GM23338 (cell line): Measurements from ENCODE around the gene SRGAP3. TPM values are rescaled to one million over a fixed set of nuclear protein-coding genes. Genes with fewer than 3 reads are reported as not detected.

Source experiments
- ATAC-seq: fragments of 200-7000 bp; cut with Tn5 transposase; 3 replicates; pipeline ENCODE4 v1.9.1; 2020
- DNase-seq: peaks from one replicate; pipeline ENCODE4 v3.0.0-alpha.2; 2015; ENCODE audit warnings: low spot score
- H2AFZ ChIP-seq: fragments of 200-600 bp; sonication (generic); 2 replicates; pipeline ENCODE4 v1.8.0; 2016; ENCODE audit warnings: antibody characterized with exemption, mild to moderate bottlenecking, moderate library complexity
- H3F3A ChIP-seq: fragments of 200-600 bp; sonication (generic); replicated peaks from 2 replicates; pipeline ENCODE4 v1.8.0; 2017; ENCODE audit warnings: antibody characterized with exemption, mixed run types, low read depth
- H3K27ac ChIP-seq: fragments of 200-600 bp; sonication (generic); 2 replicates; pipeline ENCODE4 v1.6.1; 2016; ENCODE audit warnings: low read depth
- H3K27me3 ChIP-seq: fragments of 200-600 bp; sonication (generic); 2 replicates; pipeline ENCODE4 v1.8.0; 2016; ENCODE audit warnings: mild to moderate bottlenecking, mixed run types, moderate library complexity; ENCODE audit not compliant: insufficient read depth
- H3K36me3 ChIP-seq: fragments of 200-600 bp; sonication (generic); 2 replicates; pipeline ENCODE4 v1.8.0; 2016; ENCODE audit warnings: mild to moderate bottlenecking; ENCODE audit not compliant: insufficient read depth
- H3K4me1 ChIP-seq: fragments of 200-600 bp; sonication (generic); 2 replicates; pipeline ENCODE4 v1.8.0; 2016; ENCODE audit warnings: mild to moderate bottlenecking, moderate library complexity; ENCODE audit not compliant: insufficient read depth
- H3K4me2 ChIP-seq: fragments of 200-600 bp; sonication (generic); 2 replicates; pipeline ENCODE4 v1.7.1; 2017; ENCODE audit warnings: mixed run types
- H3K4me3 ChIP-seq: fragments of 200-600 bp; sonication (generic); 2 replicates; pipeline ENCODE4 v1.6.1; 2016; ENCODE audit warnings: mixed run types
- H3K79me2 ChIP-seq: fragments of 200-600 bp; sonication (generic); replicated peaks from 2 replicates; pipeline ENCODE4 v1.8.0; 2017; ENCODE audit warnings: mild to moderate bottlenecking; ENCODE audit not compliant: insufficient read depth
- H3K9me2 ChIP-seq: fragments of 200-600 bp; sonication (generic); 2 replicates; pipeline ENCODE4 v1.8.0; 2017; ENCODE audit not compliant: insufficient read depth
- H4K20me1 ChIP-seq: fragments of 200-600 bp; sonication (generic); replicated peaks from 2 replicates; pipeline ENCODE4 v1.8.0; 2017; ENCODE audit warnings: mild to moderate bottlenecking; ENCODE audit not compliant: insufficient read depth
- H3K27ac Mint-ChIP-seq: 2 replicates; pipeline ENCODE4 v1.8.0; 2020; ENCODE audit warnings: inconsistent platforms, mild to moderate bottlenecking, moderate library complexity, mixed read lengths
- H3K27me3 Mint-ChIP-seq: 3 replicates; pipeline ENCODE4 v1.8.0; 2022; ENCODE audit warnings: low read depth, mild to moderate bottlenecking, moderate library complexity, mixed read lengths, inconsistent platforms; ENCODE audit not compliant: insufficient read depth, poor library complexity
- H3K36me3 Mint-ChIP-seq: 3 replicates; pipeline ENCODE4 v1.8.0; 2021; ENCODE audit warnings: low read depth, mild to moderate bottlenecking, inconsistent platforms, moderate library complexity, mixed read lengths
- H3K4me1 Mint-ChIP-seq: 3 replicates; pipeline ENCODE4 v1.8.0; 2020; ENCODE audit warnings: mild to moderate bottlenecking, inconsistent platforms, mixed read lengths
- H3K4me3 Mint-ChIP-seq: 3 replicates; pipeline ENCODE4 v1.8.0; 2021; ENCODE audit warnings: moderate library complexity, mild to moderate bottlenecking, inconsistent platforms, mixed read lengths
- H3K9me3 Mint-ChIP-seq: 3 replicates; pipeline ENCODE4 v1.8.0; 2020; ENCODE audit warnings: moderate library complexity, mild to moderate bottlenecking, inconsistent platforms, mixed read lengths
- CREB1 ChIP-seq: fragments of 250-450 bp; sonication (Bioruptor Pico); IDR thresholded peaks from 2 replicates; pipeline ENCODE4 v1.5.0; 2020; ENCODE audit warnings: low read depth, mild to moderate bottlenecking, moderate library complexity
- EZH2 ChIP-seq: fragments of 200-600 bp; sonication (generic); IDR thresholded peaks from one replicate; pipeline ENCODE4 v1.8.0; 2017; ENCODE audit warnings: antibody characterized with exemption, mild to moderate bottlenecking, low read depth; ENCODE audit not compliant: unreplicated experiment
- EZH2phosphoT487 ChIP-seq: fragments of 200-600 bp; sonication (generic); IDR thresholded peaks from one replicate; pipeline ENCODE4 v1.8.1; 2018; ENCODE audit warnings: antibody characterized with exemption; ENCODE audit not compliant: unreplicated experiment
- NANOG ChIP-seq: IDR thresholded peaks from 2 replicates; pipeline ENCODE4 v1.6.1; 2016; ENCODE audit warnings: antibody characterized with exemption, borderline replicate concordance
- POLR2AphosphoS5 ChIP-seq: IDR thresholded peaks from 2 replicates; pipeline ENCODE4 v1.6.1; 2016; ENCODE audit warnings: antibody characterized with exemption, low read depth
- REST ChIP-seq: IDR thresholded peaks from one replicate; pipeline ENCODE4 v1.6.1; 2018; ENCODE audit warnings: antibody characterized with exemption; ENCODE audit not compliant: unreplicated experiment
- STAT1 ChIP-seq: IDR thresholded peaks from one replicate; pipeline ENCODE4 v1.6.1; 2016; ENCODE audit warnings: antibody characterized with exemption; ENCODE audit not compliant: unreplicated experiment
- ZNF331 ChIP-seq: fragments of 250-450 bp; sonication (Bioruptor Pico); IDR thresholded peaks from 2 replicates; pipeline ENCODE4 v1.5.0; 2020; ENCODE audit warnings: low read depth, mild to moderate bottlenecking, moderate library complexity
- ZNF462 ChIP-seq: fragments of 250-450 bp; sonication (Bioruptor Pico); IDR thresholded peaks from 2 replicates; pipeline ENCODE4 v1.5.0; 2020; ENCODE audit warnings: mild to moderate bottlenecking, moderate library complexity
- polyA plus RNA-seq: library from polyadenylated mRNA; unstranded; fragments of >200 nt; fragmentation: Nextera tagmentation; extraction: Ambion mirVana; gene quantifications from 2 replicates; pipeline ENCODE4 v1.2.1, GENCODE V29; 2016
- total RNA-seq: library from RNA; depleted of rRNA; stranded (reverse); fragments of >200 nt; shearing (Covaris generic); gene quantifications from 2 replicates; pipeline ENCODE4 v1.2.3, GENCODE V29; 2014

Gene SRGAP3
- total and polyA plus RNA-seq, 2 experiments from 2014 or later, result 6.4 to 9.4 TPM

GRCh38 chr3:9130345-9131305, 118.8 kb downstream of the SRGAP3 start:
- no peak overlapping the region for H3K4me2 ChIP-seq
- H3K27ac ChIP-seq, result no peak overlapping the region
- Mint-ChIP-seq H3K27ac (no peak overlapping the region), H3K9me3 (no peaks in the 10 kb centered on the region), H3K36me3 (no peaks in the 10 kb centered on the region), H3K4me1 (peaks cover 10% of the 10 kb centered on the region), H3K4me3 (no peak overlapping the region), H3K27me3 (peaks cover 5% of the 10 kb centered on the region)
- ATAC-seq (no peak), DNase-seq (no peak)
- no peak for TF ChIP-seq EZH2
- no peaks in the 10 kb centered on the region for H3K9me2 ChIP-seq
- H3K27me3 ChIP-seq, result 0 out of 2 replicates have a peak, but pooled peaks cover 3% of the 10 kb centered on the region
- 0 out of 2 replicates have a peak, but pooled peaks cover 2% of the 10 kb centered on the region for H3F3A ChIP-seq
- no peaks in the 10 kb centered on the region for H4K20me1 ChIP-seq
- H3K36me3 ChIP-seq, result no peaks in the 10 kb centered on the region
- no peaks in the 10 kb centered on the region for H3K79me2 ChIP-seq
- H2AFZ ChIP-seq, result no peak overlapping the region
- no peak overlapping the region for H3K4me3 ChIP-seq
- no peaks in the 10 kb centered on the region for H3K4me1 ChIP-seq

GRCh38 chr3:9129365-9129764, 120.1 kb downstream of the SRGAP3 start:
- Histone ChIP-seq H3K4me3 (no peak overlapping the region), H3F3A (0 out of 2 replicates have a peak, but pooled peaks cover 2% of the 10 kb centered on the region), H4K20me1 (no peaks in the 10 kb centered on the region), H2AFZ (no peak overlapping the region), H3K36me3 (no peaks in the 10 kb centered on the region), H3K27me3 (no peaks in the 10 kb centered on the region), H3K27ac (no peak overlapping the region), H3K9me2 (no peaks in the 10 kb centered on the region), H3K79me2 (no peaks in the 10 kb centered on the region), H3K4me2 (no peak overlapping the region), H3K4me1 (peaks cover 9% of the 10 kb centered on the region)
- no peak for ATAC-seq
- no peak for DNase-seq
- no peak overlapping the region for H3K27ac Mint-ChIP-seq
- peaks cover 19% of the 10 kb centered on the region for H3K4me1 Mint-ChIP-seq
- no peak overlapping the region for H3K4me3 Mint-ChIP-seq
- peaks cover 2% of the 10 kb centered on the region for H3K27me3 Mint-ChIP-seq
- H3K9me3 Mint-ChIP-seq, result no peaks in the 10 kb centered on the region
- no peaks in the 10 kb centered on the region for H3K36me3 Mint-ChIP-seq
- TF ChIP-seq ZNF331 (CRISPR knock-in tag) (no peak), EZH2 (no peak), STAT1 (no peak), ZNF462 (CRISPR knock-in tag) (no peak), POLR2AphosphoS5 (no peak), CREB1 (CRISPR knock-in tag) (no peak), REST (no peak), EZH2phosphoT487 (no peak), NANOG (no peak)
